Kidney (tissue), 14 donors: Measurements from ENCODE around the gene NECAB3. TPM values are rescaled to one million over a fixed set of nuclear protein-coding genes. Genes with fewer than 3 reads are reported as not detected.
A peak's percentile ranks its signal among the peaks of the same experiment; 100 is the strongest.

ENCODE experiments used
- DNase-seq, 5 donors: peaks; one replicate each; pipeline ENCODE4 v3.0.0-alpha.2; 2013 to 2020
- FAIRE-seq: peaks from 2 replicates; lab custom pipeline; 2012; peaks lifted over from hg19 to GRCh38; lab: Jason Lieb, UNC
- H3K27ac ChIP-seq, 2 donors: one replicate each; pipeline ENCODE4 v1.7.0; 2013; ENCODE audit warnings: low read depth in 2 of 2, low read length in 2 of 2, inconsistent platforms in 1 of 2
- H3K27me3 ChIP-seq: one replicate; pipeline ENCODE4 v1.7.1; 2013; ENCODE audit warnings: low read length, inconsistent platforms; ENCODE audit not compliant: control insufficient read depth, insufficient read depth
- H3K36me3 ChIP-seq, 3 donors: one replicate each; pipeline versions ENCODE4 v1.7.0 to v1.7.1; 2013; ENCODE audit warnings: low read length in 3 of 3, control low read depth in 1 of 3, inconsistent platforms in 1 of 3; ENCODE audit not compliant: insufficient read depth in 3 of 3, control insufficient read depth in 2 of 3
- H3K4me1 ChIP-seq, 3 donors: one replicate each; pipeline versions ENCODE4 v1.7.0 to v1.7.1; 2013; ENCODE audit warnings: low read length in 3 of 3, inconsistent platforms in 1 of 3, low read depth in 1 of 3; ENCODE audit not compliant: control insufficient read depth in 2 of 3, insufficient read depth in 2 of 3
- H3K4me3 ChIP-seq, 3 donors: one replicate each; pipeline versions ENCODE4 v1.7.0 to v1.8.1; 2013; ENCODE audit warnings: low read length in 3 of 3, control low read depth in 1 of 3, inconsistent platforms in 1 of 3
- H3K9ac ChIP-seq, 3 donors: one replicate each; pipeline versions ENCODE4 v1.7.0 to v1.7.1; 2013; ENCODE audit warnings: low read length in 3 of 3, control low read depth in 1 of 3, inconsistent platforms in 1 of 3
- H3K9me3 ChIP-seq, 3 donors: one replicate each; pipeline versions ENCODE4 v1.7.0 to v1.7.1; 2013; ENCODE audit warnings: low read length in 3 of 3, control low read depth in 1 of 3, inconsistent platforms in 1 of 3; ENCODE audit not compliant: control insufficient read depth in 2 of 3, insufficient read depth in 1 of 3
- CTCF ChIP-seq: IDR thresholded peaks from 3 replicates; pipeline ENCODE4 v1.5.1; 2012; ENCODE audit warnings: mild to moderate bottlenecking, moderate library complexity, borderline replicate concordance; ENCODE audit not compliant: insufficient read depth; ENCODE audit errors: extremely low read depth
- intact Hi-C: fragments of 100-400 bp; cut with DNase I; formaldehyde crosslinking; loops from one replicate; pipeline ENCODE4 v1.11.1; 2022
- polyA plus RNA-seq: library from polyadenylated mRNA; stranded (reverse); fragments of 350-450 nt; fragmentation: Illumina TruSeq; extraction: RNeasy Lipid Tissue Mini Kit (QIAGEN cat#74804); gene quantifications from one replicate; pipeline ENCODE4 v1.2.3, GENCODE V29; 2014; ENCODE audit warnings: low read depth, low replicate concordance; ENCODE audit not compliant: insufficient read depth
- total RNA-seq: library from RNA; stranded (reverse); fragmentation: NEBNext Ultra II Directional; extraction: Animal tissue kit (Norgen Biotek cat#: 25700); gene quantifications from one replicate; pipeline ENCODE4 v1.2.1, GENCODE V29; 2021
- donor health status: control.
- donor health status: control.
- donor health status: control.
- donor health status: control.
- donor health status: control.
- donor health status: DM: yes; HTN: yes; CAD: no.
- donor health status: Normal renal cell carcinoma (clear cell type).

NECAB3 gene
- total and polyA plus RNA-seq, 2 donors from 2014 or later, result 19.7 to 35.6 TPM

DNA sequence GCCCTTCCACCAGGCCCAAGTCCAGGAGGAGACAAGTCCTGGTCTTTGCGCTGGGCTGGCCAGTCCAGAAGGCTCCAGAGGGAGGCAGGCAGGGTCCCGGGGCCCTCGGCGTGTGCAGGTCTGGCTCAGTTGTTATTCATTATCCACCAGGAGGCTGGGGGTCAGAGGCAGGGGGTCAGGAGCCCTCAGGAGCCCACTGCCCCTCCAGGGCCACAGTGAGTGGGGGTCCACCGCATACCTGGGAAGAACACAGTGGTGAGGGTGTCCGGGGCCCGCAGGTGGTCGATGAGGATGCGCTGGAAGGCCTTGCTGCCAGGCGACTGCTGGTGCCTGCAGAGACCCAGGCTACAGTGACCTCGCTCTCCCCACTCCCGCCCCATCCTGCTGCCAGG lies 16.5 kb downstream of the NECAB3 start:
- H3K36me3 ChIP-seq, result no peaks in the 10 kb centered on the region
- H3K4me3 ChIP-seq, result no peak overlapping the region
- no peaks in the 10 kb centered on the region for H3K27me3 ChIP-seq
- no peaks in the 10 kb centered on the region for H3K9me3 ChIP-seq
- intact Hi-C loops, result loop anchor here (10.0 kb wide), 1 partner anchor 203 kb away; no protein-coding TSS in a partner anchor
- H3K4me1 ChIP-seq, result peaks cover 2 to 11% (median 10%) of the 10 kb centered on the region in 3 donors
- no peak overlapping the region for H3K27ac ChIP-seq
- no peak for TF ChIP-seq CTCF
- H3K9ac ChIP-seq, result no peak overlapping the region
- no peak for FAIRE-seq
- DNase-seq, result peak in 1 of 5 donors; percentile 56

GRCh38 chr20:33656783-33657703 lies 17.2 kb downstream of the NECAB3 start:
- intact Hi-C loops, result loop anchor here (10.0 kb wide), 1 partner anchor 202 kb away; no protein-coding TSS in a partner anchor
- no peaks in the 10 kb centered on the region for H3K27me3 ChIP-seq
- no peaks in the 10 kb centered on the region for H3K9me3 ChIP-seq
- no peak overlapping the region for H3K27ac ChIP-seq
- H3K4me1 ChIP-seq, result peaks cover 2 to 11% (median 10%) of the 10 kb centered on the region in 3 donors
- DNase-seq, result peak in 1 of 5 donors; percentile 59
- H3K9ac ChIP-seq, result no peak overlapping the region
- no peak overlapping the region for H3K4me3 ChIP-seq
- TF ChIP-seq CTCF, result no peak
- no peaks in the 10 kb centered on the region for H3K36me3 ChIP-seq
- FAIRE-seq, result no peak

DNA sequence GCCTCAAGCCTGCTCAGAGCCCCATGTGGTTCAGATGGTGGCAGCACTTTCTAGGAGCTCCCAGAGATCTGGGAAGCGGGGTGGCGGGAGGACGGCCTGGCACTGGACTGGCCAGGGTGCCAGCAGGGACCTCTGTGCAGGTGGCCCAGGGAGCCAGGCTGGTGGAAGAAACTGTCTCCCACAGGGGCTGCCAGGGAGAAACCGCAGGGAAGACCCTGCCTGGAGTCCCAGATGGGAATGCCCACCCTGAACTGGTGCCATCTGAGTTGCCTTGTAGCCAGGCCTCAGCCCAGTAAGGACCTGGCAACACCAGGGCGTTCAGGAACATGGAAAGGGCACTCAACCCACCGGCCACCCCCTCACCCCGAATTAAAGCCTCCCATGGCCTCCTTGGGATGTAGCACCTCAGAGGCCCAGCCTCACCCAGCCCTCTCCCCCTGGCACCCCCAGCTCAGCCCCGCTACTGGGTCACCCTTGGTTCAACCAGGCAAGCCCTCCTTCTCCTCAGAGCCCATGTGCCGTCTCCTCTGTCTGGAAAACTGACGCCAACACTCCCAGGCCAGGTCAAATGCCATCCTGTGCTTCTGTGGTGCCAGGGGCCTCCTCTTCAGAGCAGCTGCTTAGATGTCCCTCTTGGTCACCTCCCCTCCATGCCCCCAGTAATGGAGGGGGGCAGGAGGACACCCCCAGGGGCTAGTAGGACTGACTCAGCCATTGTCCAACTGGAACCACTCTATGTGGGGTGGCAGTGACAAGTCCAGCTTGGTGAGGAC lies 18.0 kb downstream of the NECAB3 start:
- peak in 1 of 5 donors; percentile 55 for DNase-seq
- Histone ChIP-seq H3K36me3 (no peaks in the 10 kb centered on the region), H3K27me3 (no peaks in the 10 kb centered on the region), H3K4me1 (peaks cover 5 to 12% (median 11%) of the 10 kb centered on the region in 3 donors), H3K9ac (no peak overlapping the region), H3K4me3 (no peak overlapping the region), H3K9me3 (no peaks in the 10 kb centered on the region), H3K27ac (no peak overlapping the region)
- TF ChIP-seq CTCF, result no peak
- no peak for FAIRE-seq
- intact Hi-C loops, result loop anchor here (10.0 kb wide), 1 partner anchor 201 kb away; no protein-coding TSS in a partner anchor
